ENCODE measurements around the gene ISM1. TPM values are rescaled to one million over a fixed set of nuclear protein-coding genes. Genes with fewer than 3 reads are reported as not detected.

Gene ISM1
- total and polyA plus RNA-seq, 8 donors: 0.52 to 5.6 (median 1.7) TPM

- intact Hi-C loops (cut with DNase I): no loop called here
- no peak for TF ChIP-seq CTCF (IDR thresholded peaks at IDR 0.05)
- DNase-seq: no peak
- 74 to 77% methylated on average over 14 of the region's 14 CpGs for WGBS, 2 donors
- H3K9me3 ChIP-seq: no peaks in the 10 kb centered on the region
- no peak for FAIRE-seq
- H3K4me1 ChIP-seq: no peaks in the 10 kb centered on the region
- no peak overlapping the region for H3K27ac ChIP-seq
- H3K27me3 ChIP-seq: no peaks in the 10 kb centered on the region
- H3K4me3 ChIP-seq: no peak overlapping the region
- no peak for ATAC-seq
- no peaks in the 10 kb centered on the region for H3K36me3 ChIP-seq
These were observed 63.1 kb downstream of the ISM1 start for GRCh38 chr20:13283869-13284829.

- no peak for FAIRE-seq
- WGBS, 2 donors: 96 to 100% methylated on average over 1 of the region's 1 CpG
- no peak for TF ChIP-seq CTCF (IDR thresholded peaks at IDR 0.05)
- Histone ChIP-seq H3K4me3 (no peak overlapping the region), H3K36me3 (no peaks in the 10 kb centered on the region), H3K4me1 (no peaks in the 10 kb centered on the region), H3K27me3 (no peaks in the 10 kb centered on the region), H3K9me3 (no peaks in the 10 kb centered on the region), H3K27ac (no peak overlapping the region)
- no peak for DNase-seq
- no peak for ATAC-seq
- intact Hi-C loops (cut with DNase I): no loop called here
These were observed 63.8 kb downstream of the ISM1 start for GRCh38 chr20:13284830-13285229.

- no peak for FAIRE-seq
- TF ChIP-seq CTCF (IDR thresholded peaks at IDR 0.05): no peak
- WGBS, 2 donors: 90 to 95% methylated on average over 6 of the region's 6 CpGs
These were observed 64.3 kb downstream of the ISM1 start for GRCh38 chr20:13285408-13285807.

GRCh38 chr20:13286052-13286451, 65.0 kb downstream of the ISM1 start:
- no peaks in the 10 kb centered on the region for H3K36me3 ChIP-seq
- H3K4me1 ChIP-seq: no peaks in the 10 kb centered on the region
- ATAC-seq (no peak), FAIRE-seq (no peak), DNase-seq (no peak)
- intact Hi-C loops (cut with DNase I): no loop called here
- H3K4me3 ChIP-seq: no peak overlapping the region
- no peaks in the 10 kb centered on the region for H3K27me3 ChIP-seq
- 91 to 94% methylated on average over 5 of the region's 5 CpGs for WGBS, 2 donors
- H3K27ac ChIP-seq: no peak overlapping the region
- no peaks in the 10 kb centered on the region for H3K9me3 ChIP-seq
- TF ChIP-seq CTCF (IDR thresholded peaks at IDR 0.05): no peak

More at GRCh38 chr20:13285408-13285807, 64.3 kb downstream of the ISM1 start:
- H3K27me3 ChIP-seq: no peaks in the 10 kb centered on the region
- no peak overlapping the region for H3K27ac ChIP-seq
- no peak overlapping the region for H3K4me3 ChIP-seq
- no peak for ATAC-seq
- H3K9me3 ChIP-seq: no peaks in the 10 kb centered on the region
- no peaks in the 10 kb centered on the region for H3K36me3 ChIP-seq
- H3K4me1 ChIP-seq: no peaks in the 10 kb centered on the region
- no peak for DNase-seq
- intact Hi-C loops (cut with DNase I): no loop called here

GRCh38 chr20:13286607-13287006, 65.5 kb downstream of the ISM1 start:
- Histone ChIP-seq H3K27ac (no peak overlapping the region), H3K4me3 (no peak overlapping the region), H3K9me3 (no peaks in the 10 kb centered on the region), H3K36me3 (no peaks in the 10 kb centered on the region), H3K4me1 (no peaks in the 10 kb centered on the region), H3K27me3 (no peaks in the 10 kb centered on the region)
- DNase-seq (peak in 1 of 6 donors; percentile 4), FAIRE-seq (no peak), ATAC-seq (peak in 3 of 4 donors; percentile 22 to 78 (median 74))
- no peak for TF ChIP-seq CTCF (IDR thresholded peaks at IDR 0.05)
- intact Hi-C loops (cut with DNase I): no loop called here
- WGBS, 2 donors: 64 to 66% methylated on average over 7 of the region's 7 CpGs

Measured in pancreas (tissue), 10 donors.